HEK293 (cell line): ENCODE data around the gene FEM1A.

Experiments used
- GLI2 ChIP-seq: fragments of 450-650 bp; formaldehyde crosslinking; IDR thresholded peaks from 2 replicates; pipeline ENCODE4; 2017; ENCODE audit warnings: missing biosample characterization, missing genetic modification characterization, low read depth, borderline replicate concordance
- GLIS1 ChIP-seq: fragments of 450-650 bp; formaldehyde crosslinking; IDR thresholded peaks from 2 replicates; pipeline ENCODE4 v1.5.1; 2016; ENCODE audit warnings: missing biosample characterization, missing genetic modification characterization
- HOXC10 ChIP-seq: sonication (generic); formaldehyde crosslinking; IDR thresholded peaks from 2 replicates; pipeline ENCODE4 v1.8.1; 2023; ENCODE audit warnings: mild to moderate bottlenecking, missing genetic modification reagents
- KLF1 ChIP-seq: fragments of 450-650 bp; formaldehyde crosslinking; IDR thresholded peaks from 2 replicates; pipeline ENCODE4 v1.5.1; 2016; ENCODE audit warnings: missing biosample characterization, missing genetic modification characterization
- MYNN ChIP-seq: fragments of 450-650 bp; formaldehyde crosslinking; IDR thresholded peaks from 2 replicates; pipeline ENCODE4 v1.5.1; 2016; ENCODE audit warnings: missing biosample characterization, missing genetic modification characterization, borderline replicate concordance
- SCRT1 ChIP-seq: fragments of 450-650 bp; formaldehyde crosslinking; IDR thresholded peaks from 2 replicates; pipeline ENCODE4 v1.5.1; 2016; ENCODE audit warnings: missing biosample characterization, missing genetic modification characterization, borderline replicate concordance
- SETDB1 ChIP-seq: IDR thresholded peaks from one replicate; pipeline ENCODE4 v1.6.1; 2017; ENCODE audit warnings: mild to moderate bottlenecking, low read length, moderate library complexity, mixed read lengths; ENCODE audit not compliant: insufficient read length
- SP2 ChIP-seq: fragments of 450-650 bp; formaldehyde crosslinking; IDR thresholded peaks from 2 replicates; pipeline ENCODE4 v1.5.1; 2016; ENCODE audit warnings: missing biosample characterization, missing genetic modification characterization
- YY2 ChIP-seq: fragments of 450-650 bp; formaldehyde crosslinking; IDR thresholded peaks from 2 replicates; pipeline ENCODE4 v1.5.1; 2016; ENCODE audit warnings: missing biosample characterization, missing genetic modification characterization
- ZNF16 ChIP-seq: fragments of 450-650 bp; formaldehyde crosslinking; IDR thresholded peaks from 2 replicates; pipeline ENCODE4 v1.5.1; 2016; ENCODE audit warnings: low read depth, missing biosample characterization, missing genetic modification characterization
- ZNF23 ChIP-seq: fragments of 450-650 bp; formaldehyde crosslinking; IDR thresholded peaks from 2 replicates; pipeline ENCODE4 v1.5.1; 2016; ENCODE audit warnings: missing biosample characterization, missing genetic modification characterization, borderline replicate concordance
- ZNF335 ChIP-seq: fragments of 450-650 bp; formaldehyde crosslinking; conservative IDR thresholded peaks from 2 replicates; pipeline ENCODE4 v1.5.1; 2016; ENCODE audit warnings: missing biosample characterization, missing genetic modification characterization
- ZNF366 ChIP-seq: fragments of 450-650 bp; formaldehyde crosslinking; conservative IDR thresholded peaks from 2 replicates; pipeline ENCODE4 v1.5.1; 2016; ENCODE audit warnings: missing biosample characterization, missing genetic modification characterization
- ZNF544 ChIP-seq: fragments of 450-650 bp; formaldehyde crosslinking; IDR thresholded peaks from 2 replicates; pipeline ENCODE4 v1.5.0; 2017; ENCODE audit warnings: missing biosample characterization, missing genetic modification characterization
- ZNF548 ChIP-seq: fragments of 450-650 bp; formaldehyde crosslinking; IDR thresholded peaks from 2 replicates; pipeline ENCODE4 v1.5.1; 2016; ENCODE audit warnings: missing biosample characterization, missing genetic modification characterization
- ZNF621 ChIP-seq: fragments of 450-650 bp; formaldehyde crosslinking; IDR thresholded peaks from 2 replicates; pipeline ENCODE4 v1.5.1; 2017; ENCODE audit warnings: missing biosample characterization, missing genetic modification characterization
- ZNF623 ChIP-seq: fragments of 450-650 bp; formaldehyde crosslinking; IDR thresholded peaks from 2 replicates; pipeline ENCODE4 v1.5.1; 2016; ENCODE audit warnings: missing biosample characterization, missing genetic modification characterization
- ZNF624 ChIP-seq: fragments of 450-650 bp; formaldehyde crosslinking; IDR thresholded peaks from 2 replicates; pipeline ENCODE4 v1.5.1; 2017; ENCODE audit warnings: missing biosample characterization, missing genetic modification characterization
- ZNF707 ChIP-seq: fragments of 450-650 bp; formaldehyde crosslinking; IDR thresholded peaks from 2 replicates; pipeline ENCODE4 v1.5.1; 2016; ENCODE audit warnings: missing biosample characterization, missing genetic modification characterization
- ZSCAN23 ChIP-seq: fragments of 450-650 bp; formaldehyde crosslinking; IDR thresholded peaks from 2 replicates; pipeline ENCODE4 v1.5.1; 2016; ENCODE audit warnings: missing biosample characterization, missing genetic modification characterization
- TF ChIP-seq, protein P1 (sequence below): fragments of 450-650 bp; formaldehyde crosslinking; IDR thresholded peaks from 2 replicates; pipeline ENCODE4 v1.5.1; 2017; ENCODE audit warnings: missing biosample characterization, missing genetic modification characterization
- TF ChIP-seq, protein P2 (sequence below): fragments of 450-650 bp; formaldehyde crosslinking; IDR thresholded peaks from 2 replicates; pipeline ENCODE4 v1.5.1; 2016; ENCODE audit warnings: missing biosample characterization, missing genetic modification characterization
- TF ChIP-seq, protein P3 (sequence below): fragments of 450-650 bp; formaldehyde crosslinking; IDR thresholded peaks from 2 replicates; pipeline ENCODE4 v1.5.1; 2016; ENCODE audit warnings: missing biosample characterization, missing genetic modification characterization
- TF ChIP-seq, protein P4 (sequence below): fragments of 450-650 bp; formaldehyde crosslinking; IDR thresholded peaks from 2 replicates; pipeline ENCODE4 v1.5.1; 2016; ENCODE audit warnings: missing biosample characterization, missing genetic modification characterization
- TF ChIP-seq, protein P5 (sequence below): fragments of 450-650 bp; formaldehyde crosslinking; IDR thresholded peaks from 2 replicates; pipeline ENCODE4 v1.5.1; 2016; ENCODE audit warnings: missing biosample characterization, missing genetic modification characterization, borderline replicate concordance
- TF ChIP-seq, protein P6 (sequence below): fragments of 450-650 bp; formaldehyde crosslinking; IDR thresholded peaks from 2 replicates; pipeline ENCODE4 v1.5.1; 2016; ENCODE audit warnings: missing biosample characterization, missing genetic modification characterization

The FEM1A gene

DNA sequence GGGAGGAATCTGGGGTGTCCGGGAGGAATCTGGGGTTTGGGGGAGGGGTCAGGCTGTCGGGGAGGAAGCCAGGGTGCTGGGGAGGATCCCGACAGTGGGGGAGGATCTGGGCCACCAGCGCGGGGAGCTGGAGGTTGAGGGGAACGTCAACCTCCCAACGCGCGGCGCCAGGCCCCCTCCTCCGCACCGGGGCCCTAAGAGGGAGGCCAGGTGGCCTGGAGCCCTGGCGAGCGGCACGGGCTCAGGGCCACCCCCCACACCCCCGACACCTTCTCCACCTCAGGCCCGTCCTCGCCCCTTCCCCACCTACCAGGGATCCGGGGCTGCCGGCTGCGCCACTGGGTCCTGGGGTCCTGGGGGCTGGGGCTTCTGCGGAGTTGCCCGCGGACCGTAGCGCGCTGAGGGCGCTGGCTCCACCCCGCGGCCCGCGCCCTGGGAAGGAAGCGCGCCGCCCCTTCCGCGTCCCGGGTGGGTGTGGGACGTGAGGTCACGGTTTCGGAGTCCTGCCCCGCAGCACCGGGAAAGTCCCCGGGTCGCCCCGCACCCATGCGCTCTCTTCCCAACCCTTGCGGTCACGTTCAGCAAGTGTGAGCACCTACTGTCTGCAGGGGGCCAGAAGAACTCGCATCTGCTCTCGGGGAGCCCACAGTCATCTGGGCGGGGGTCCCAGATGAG lies 39.9 kb downstream of the FEM1A start, which contains the start of gene TICAM1 (continued):
- TF ChIP-seq ZNF335, result peak; percentile 87
- no peak for TF ChIP-seq ZSCAN23
- TF ChIP-seq ZNF23 (tag by site-specific recombination), result no peak
- no peak for TF ChIP-seq ZNF621 (tag by site-specific recombination)
- TF ChIP-seq MYNN (tag by site-specific recombination), result no peak
- peak; percentile 59 for TF ChIP-seq GLIS1 (tag by site-specific recombination)
- TF ChIP-seq, protein P1, sequence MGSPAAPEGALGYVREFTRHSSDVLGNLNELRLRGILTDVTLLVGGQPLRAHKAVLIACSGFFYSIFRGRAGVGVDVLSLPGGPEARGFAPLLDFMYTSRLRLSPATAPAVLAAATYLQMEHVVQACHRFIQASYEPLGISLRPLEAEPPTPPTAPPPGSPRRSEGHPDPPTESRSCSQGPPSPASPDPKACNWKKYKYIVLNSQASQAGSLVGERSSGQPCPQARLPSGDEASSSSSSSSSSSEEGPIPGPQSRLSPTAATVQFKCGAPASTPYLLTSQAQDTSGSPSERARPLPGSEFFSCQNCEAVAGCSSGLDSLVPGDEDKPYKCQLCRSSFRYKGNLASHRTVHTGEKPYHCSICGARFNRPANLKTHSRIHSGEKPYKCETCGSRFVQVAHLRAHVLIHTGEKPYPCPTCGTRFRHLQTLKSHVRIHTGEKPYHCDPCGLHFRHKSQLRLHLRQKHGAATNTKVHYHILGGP (tag by site-specific recombination), result no peak
- TF ChIP-seq, protein P2, sequence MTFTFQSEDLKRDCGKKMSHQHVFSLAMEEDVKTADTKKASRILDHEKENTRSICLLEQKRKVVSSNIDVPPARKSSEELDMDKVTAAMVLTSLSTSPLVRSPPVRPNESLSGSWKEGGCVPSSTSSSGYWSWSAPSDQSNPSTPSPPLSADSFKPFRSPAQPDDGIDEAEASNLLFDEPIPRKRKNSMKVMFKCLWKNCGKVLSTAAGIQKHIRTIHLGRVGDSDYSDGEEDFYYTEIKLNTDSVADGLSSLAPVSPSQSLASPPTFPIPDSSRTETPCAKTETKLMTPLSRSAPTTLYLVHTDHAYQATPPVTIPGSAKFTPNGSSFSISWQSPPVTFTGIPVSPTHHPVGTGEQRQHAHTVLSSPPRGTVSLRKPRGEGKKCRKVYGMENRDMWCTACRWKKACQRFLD (tag by site-specific recombination), result no peak
- TF ChIP-seq ZNF707 (tag by site-specific recombination), result no peak
- peak; percentile 69 for TF ChIP-seq KLF1
- TF ChIP-seq, protein P3, sequence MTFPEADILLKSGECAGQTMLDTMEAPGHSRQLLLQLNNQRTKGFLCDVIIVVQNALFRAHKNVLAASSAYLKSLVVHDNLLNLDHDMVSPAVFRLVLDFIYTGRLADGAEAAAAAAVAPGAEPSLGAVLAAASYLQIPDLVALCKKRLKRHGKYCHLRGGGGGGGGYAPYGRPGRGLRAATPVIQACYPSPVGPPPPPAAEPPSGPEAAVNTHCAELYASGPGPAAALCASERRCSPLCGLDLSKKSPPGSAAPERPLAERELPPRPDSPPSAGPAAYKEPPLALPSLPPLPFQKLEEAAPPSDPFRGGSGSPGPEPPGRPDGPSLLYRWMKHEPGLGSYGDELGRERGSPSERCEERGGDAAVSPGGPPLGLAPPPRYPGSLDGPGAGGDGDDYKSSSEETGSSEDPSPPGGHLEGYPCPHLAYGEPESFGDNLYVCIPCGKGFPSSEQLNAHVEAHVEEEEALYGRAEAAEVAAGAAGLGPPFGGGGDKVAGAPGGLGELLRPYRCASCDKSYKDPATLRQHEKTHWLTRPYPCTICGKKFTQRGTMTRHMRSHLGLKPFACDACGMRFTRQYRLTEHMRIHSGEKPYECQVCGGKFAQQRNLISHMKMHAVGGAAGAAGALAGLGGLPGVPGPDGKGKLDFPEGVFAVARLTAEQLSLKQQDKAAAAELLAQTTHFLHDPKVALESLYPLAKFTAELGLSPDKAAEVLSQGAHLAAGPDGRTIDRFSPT (tag by site-specific recombination), result peak; percentile 69; the same call in 1 of the 2 replicates
- TF ChIP-seq SP2 (tag by site-specific recombination), result peak; percentile 32; the same call in 1 of the 2 replicates
- TF ChIP-seq, protein P4, sequence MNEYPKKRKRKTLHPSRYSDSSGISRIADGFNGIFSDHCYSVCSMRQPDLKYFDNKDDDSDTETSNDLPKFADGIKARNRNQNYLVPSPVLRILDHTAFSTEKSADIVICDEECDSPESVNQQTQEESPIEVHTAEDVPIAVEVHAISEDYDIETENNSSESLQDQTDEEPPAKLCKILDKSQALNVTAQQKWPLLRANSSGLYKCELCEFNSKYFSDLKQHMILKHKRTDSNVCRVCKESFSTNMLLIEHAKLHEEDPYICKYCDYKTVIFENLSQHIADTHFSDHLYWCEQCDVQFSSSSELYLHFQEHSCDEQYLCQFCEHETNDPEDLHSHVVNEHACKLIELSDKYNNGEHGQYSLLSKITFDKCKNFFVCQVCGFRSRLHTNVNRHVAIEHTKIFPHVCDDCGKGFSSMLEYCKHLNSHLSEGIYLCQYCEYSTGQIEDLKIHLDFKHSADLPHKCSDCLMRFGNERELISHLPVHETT (tag by site-specific recombination), result no peak
- no peak for TF ChIP-seq SETDB1
- no peak for TF ChIP-seq ZNF366 (tag by site-specific recombination)
- no peak for TF ChIP-seq ZNF623 (tag by site-specific recombination)
- no peak for TF ChIP-seq ZNF544 (tag by site-specific recombination)
- TF ChIP-seq SCRT1 (tag by site-specific recombination), result no peak
- TF ChIP-seq YY2, result no peak
- no peak for TF ChIP-seq GLI2 (tag by site-specific recombination)
- no peak for TF ChIP-seq ZNF16 (tag by site-specific recombination)
- TF ChIP-seq, protein P5, sequence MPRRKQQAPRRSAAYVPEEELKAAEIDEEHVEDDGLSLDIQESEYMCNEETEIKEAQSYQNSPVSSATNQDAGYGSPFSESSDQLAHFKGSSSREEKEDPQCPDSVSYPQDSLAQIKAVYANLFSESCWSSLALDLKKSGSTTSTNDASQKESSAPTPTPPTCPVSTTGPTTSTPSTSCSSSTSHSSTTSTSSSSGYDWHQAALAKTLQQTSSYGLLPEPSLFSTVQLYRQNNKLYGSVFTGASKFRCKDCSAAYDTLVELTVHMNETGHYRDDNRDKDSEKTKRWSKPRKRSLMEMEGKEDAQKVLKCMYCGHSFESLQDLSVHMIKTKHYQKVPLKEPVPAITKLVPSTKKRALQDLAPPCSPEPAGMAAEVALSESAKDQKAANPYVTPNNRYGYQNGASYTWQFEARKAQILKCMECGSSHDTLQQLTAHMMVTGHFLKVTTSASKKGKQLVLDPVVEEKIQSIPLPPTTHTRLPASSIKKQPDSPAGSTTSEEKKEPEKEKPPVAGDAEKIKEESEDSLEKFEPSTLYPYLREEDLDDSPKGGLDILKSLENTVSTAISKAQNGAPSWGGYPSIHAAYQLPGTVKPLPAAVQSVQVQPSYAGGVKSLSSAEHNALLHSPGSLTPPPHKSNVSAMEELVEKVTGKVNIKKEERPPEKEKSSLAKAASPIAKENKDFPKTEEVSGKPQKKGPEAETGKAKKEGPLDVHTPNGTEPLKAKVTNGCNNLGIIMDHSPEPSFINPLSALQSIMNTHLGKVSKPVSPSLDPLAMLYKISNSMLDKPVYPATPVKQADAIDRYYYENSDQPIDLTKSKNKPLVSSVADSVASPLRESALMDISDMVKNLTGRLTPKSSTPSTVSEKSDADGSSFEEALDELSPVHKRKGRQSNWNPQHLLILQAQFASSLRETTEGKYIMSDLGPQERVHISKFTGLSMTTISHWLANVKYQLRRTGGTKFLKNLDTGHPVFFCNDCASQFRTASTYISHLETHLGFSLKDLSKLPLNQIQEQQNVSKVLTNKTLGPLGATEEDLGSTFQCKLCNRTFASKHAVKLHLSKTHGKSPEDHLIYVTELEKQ (tag by site-specific recombination), result no peak
- no peak for TF ChIP-seq HOXC10 (CRISPR knock-in tag)
- TF ChIP-seq ZNF624 (tag by site-specific recombination), result no peak
- TF ChIP-seq ZNF548, result no peak
- TF ChIP-seq, protein P6, sequence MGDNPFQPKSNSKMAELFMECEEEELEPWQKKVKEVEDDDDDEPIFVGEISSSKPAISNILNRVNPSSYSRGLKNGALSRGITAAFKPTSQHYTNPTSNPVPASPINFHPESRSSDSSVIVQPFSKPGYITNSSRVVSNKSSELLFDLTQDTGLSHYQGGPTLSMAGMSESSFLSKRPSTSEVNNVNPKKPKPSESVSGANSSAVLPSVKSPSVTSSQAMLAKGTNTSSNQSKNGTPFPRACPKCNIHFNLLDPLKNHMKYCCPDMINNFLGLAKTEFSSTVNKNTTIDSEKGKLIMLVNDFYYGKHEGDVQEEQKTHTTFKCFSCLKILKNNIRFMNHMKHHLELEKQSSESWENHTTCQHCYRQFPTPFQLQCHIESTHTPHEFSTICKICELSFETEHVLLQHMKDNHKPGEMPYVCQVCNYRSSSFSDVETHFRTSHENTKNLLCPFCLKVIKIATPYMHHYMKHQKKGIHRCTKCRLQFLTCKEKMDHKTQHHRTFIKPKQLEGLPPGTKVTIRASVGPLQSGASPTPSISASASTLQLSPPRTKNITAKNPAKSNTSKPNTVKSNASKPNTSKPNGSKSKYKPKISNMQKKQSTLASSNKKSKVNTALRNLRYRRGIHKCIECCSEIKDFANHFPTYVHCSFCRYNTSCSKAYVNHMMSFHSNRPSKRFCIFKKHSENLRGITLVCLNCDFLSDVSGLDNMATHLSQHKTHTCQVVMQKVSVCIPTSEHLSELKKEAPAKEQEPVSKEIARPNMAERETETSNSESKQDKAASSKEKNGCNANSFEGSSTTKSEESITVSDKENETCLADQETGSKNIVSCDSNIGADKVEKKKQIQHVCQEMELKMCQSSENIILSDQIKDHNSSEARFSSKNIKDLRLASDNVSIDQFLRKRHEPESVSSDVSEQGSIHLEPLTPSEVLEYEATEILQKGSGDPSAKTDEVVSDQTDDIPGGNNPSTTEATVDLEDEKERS (tag by site-specific recombination), result no peak
